ENCODE data around the gene FAF1.

FAF1 gene

DNA sequence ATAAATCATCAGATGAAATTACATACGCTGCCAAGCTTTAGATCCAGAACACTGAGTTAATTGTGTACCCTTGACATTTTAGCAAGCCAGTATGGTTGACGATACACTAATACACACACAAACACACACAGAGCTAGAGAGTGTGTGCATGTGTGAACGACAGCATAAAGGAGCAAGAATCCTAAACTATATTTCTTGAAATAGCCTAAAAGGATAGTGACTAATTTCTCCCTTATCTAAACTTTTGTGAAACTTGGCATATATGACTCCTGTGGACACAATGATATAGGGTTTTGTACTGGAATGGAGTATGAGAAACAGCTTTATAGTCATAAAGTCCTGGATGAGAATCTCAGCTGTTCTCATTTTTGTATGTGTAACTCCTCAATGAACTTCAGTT lies 471.7 kb downstream of the FAF1 start:
- DNase-seq (ENCODE audit: low spot score), result no peak

- DNase-seq (ENCODE audit: low spot score), result no peak
Observed at GRCh38 chr1:50487725-50488124, 472.3 kb downstream of the FAF1 start.

- DNase-seq (ENCODE audit: low spot score), result no peak
Observed at GRCh38 chr1:50481142-50481736, 478.8 kb downstream of the FAF1 start.

DNA sequence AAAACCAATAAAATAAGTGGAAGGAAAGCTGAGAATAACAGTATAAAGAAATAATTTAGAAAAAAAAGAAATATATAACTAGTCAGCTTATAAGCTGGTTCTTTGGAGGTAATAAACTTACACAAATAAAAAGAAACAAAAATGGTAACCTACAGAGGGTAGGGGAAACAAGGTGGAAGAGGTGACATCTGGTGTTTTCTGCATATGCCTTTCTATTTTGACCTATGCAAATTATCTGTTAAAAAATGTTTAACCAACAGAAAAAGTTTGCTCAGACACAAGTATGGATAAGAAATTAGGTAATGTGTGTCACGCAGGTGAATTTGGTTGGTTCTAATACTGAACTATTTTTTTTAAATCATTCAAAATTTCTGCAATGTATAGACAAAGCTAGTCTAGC lies 483.3 kb downstream of the FAF1 start:
- no peak for DNase-seq (ENCODE audit: low spot score)

DNA sequence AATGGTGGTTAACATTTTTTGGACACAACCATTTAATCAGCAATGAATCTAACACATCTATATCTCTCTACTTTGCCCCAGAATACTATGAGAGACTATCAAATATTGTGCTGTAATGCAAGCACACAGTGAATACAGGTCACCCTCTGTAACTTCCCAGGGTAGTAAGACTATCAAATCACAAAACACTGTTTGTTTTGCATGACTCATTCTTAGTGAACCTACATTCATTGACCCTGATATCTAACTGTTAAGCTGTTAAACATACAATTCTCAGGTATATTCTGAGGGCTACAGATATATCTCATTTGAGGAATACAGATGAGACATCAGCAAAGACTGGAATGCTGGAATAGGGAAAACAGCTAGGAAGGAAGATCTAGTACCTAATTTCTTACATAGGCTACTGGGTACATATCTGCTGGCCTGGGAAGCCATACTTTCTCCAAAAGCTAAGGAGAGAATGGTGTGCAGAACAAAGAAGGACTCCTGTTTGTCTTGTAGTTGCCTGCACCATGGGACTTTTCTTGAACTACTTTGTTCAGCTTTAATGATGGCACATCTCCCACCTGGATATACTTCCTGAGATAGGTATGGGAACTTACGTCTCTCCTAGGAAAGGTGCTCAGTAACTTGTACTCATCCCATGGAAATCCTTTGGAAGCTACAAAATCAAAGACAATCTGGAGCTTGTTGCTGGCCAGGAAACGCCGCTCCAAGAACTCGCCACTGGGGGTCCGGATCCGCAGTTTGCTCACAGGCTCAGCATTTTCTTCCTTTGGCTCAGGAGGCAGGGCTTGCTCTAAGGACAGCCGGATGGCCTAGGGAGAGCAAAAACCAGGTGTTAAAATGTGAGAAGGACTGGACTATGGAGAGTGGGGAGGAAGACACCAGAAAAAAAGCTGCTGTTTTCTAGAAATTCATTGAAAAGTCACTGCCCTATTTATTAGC lies 484.9 kb downstream of the FAF1 start:
- DNase-seq (ENCODE audit: low spot score), result no peak

GRCh38 chr1:50473513-50473912 lies 486.6 kb downstream of the FAF1 start:
- DNase-seq (ENCODE audit: low spot score), result no peak

- DNase-seq (ENCODE audit: low spot score), result no peak
Observed at GRCh38 chr1:50471967-50472366, 488.1 kb downstream of the FAF1 start.

DNA sequence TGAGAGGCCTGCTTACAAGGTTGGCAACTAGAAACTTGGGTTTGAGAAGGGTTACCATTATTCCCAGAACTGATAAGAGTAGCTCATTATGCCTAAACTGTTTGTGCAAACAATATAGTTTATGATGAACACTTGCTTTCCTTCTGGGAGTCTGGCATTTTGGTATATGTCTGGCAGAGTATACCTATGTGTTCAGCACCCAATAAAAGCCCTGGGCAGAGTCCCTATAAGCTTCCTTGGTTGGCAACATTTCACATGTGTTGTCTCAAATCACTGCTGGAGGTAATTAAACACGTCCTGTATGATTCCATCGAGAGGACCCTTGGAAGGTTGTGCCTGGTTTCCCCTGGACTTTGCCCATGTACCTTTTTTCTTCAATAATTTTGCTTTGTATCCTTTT lies 497.1 kb downstream of the FAF1 start:
- DNase-seq (ENCODE audit: low spot score), result no peak

DNA sequence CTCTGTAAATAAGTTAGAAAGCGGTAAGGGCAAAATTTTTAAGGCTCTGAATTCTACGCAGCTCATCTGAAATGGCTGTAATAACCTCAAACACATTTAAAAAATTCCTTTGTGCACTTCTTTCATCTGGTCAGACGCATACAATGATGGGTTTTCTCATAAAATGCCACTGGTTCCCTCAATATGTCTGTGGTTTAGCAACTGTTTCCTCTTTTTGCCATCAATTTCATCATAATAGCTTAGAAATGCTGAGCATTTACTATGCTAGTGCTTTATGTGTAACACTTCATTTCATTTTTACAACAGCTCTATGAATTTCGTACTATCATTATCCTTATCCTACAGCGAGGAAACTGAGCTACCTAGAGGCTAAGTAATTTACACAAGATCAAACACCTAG lies 501.6 kb downstream of the FAF1 start:
- no peak for DNase-seq (ENCODE audit: low spot score)

GRCh38 chr1:50454911-50455310 lies 505.2 kb downstream of the FAF1 start:
- DNase-seq (ENCODE audit: low spot score), result no peak

GRCh38 chr1:50453266-50453665 lies 506.8 kb downstream of the FAF1 start:
- no peak for DNase-seq (ENCODE audit: low spot score)

DNA sequence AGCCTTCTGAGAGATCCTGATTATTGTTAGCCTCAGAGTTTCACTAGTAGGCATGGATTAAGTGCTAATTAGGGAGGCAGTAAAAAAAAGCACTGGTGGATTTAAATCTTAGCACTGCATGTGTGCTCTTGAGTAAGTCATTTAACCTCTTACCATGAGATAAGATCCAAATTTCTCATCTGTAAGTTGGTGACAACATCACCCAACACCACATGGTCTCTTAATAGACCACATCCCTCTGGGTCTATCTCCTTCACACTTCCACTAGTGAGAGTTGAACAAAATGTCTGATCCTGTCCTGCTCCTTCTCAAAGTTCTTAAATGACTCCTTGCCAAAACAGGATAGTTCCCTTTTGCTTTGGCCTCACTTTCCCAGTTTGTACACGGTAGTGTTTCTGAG lies 507.4 kb downstream of the FAF1 start:
- no peak for DNase-seq (ENCODE audit: low spot score)

DNA sequence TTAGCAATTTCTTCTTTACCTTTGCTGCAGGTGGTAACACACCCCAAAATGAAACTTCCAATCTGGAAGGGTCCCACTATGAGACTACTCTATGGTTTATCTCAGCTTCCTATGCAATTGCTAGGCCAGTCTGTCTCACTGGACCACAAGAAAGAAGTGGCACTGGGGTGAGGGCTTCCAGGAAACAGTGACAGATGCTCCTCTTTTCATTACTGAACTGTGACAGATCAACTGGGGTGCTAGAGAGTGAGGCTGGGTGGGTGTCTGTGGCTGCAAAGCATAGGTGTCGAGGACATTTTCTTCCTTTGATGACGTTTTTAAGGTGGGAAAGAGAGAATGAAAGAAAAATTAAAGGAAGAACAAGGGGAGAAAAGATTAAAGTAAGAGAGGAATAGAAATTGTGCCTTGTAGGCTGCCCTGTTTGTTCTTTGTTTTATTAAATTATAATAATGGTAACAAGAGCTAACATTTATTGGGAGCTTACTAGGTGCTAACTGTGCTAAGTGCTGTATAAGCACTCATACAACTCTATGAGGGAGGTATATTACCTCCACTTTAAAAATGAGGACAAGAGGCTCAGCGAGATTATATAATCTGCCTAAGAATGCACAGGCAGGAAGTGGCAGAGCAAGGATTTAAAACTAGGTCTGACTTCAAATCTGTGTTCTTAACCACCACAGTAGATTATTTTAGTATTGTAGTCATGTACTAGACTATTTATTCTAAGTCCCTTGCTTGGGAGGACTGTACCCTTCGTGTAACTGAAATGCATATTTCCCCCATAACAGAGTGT lies 509.0 kb downstream of the FAF1 start:
- no peak for DNase-seq (ENCODE audit: low spot score)

- no peak for DNase-seq (ENCODE audit: low spot score)
Observed at GRCh38 chr1:50447961-50448360, 512.1 kb downstream of the FAF1 start.

GRCh38 chr1:50441183-50441582 lies 518.9 kb downstream of the FAF1 start:
- no peak for DNase-seq (ENCODE audit: low spot score)

DNA sequence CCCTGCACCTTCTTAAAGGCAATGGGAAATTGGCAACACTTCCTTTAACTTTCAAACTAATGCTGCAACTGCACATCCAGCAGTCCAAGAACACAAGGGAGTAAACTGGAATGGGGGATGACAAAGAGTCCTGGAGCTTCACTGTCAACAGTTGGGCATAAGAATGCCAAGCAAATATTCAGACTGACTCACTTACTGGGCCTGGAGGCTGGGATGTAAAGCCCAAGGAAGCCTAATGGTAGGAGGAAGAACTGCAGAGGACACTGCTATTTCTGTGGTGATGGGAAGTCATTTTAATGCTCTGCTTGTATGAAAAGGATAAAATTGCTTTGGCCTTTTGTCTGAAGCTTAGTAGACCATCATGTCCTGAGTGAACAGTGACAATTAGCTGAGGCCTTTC lies 521.1 kb downstream of the FAF1 start:
- no peak for DNase-seq (ENCODE audit: low spot score)

DNA sequence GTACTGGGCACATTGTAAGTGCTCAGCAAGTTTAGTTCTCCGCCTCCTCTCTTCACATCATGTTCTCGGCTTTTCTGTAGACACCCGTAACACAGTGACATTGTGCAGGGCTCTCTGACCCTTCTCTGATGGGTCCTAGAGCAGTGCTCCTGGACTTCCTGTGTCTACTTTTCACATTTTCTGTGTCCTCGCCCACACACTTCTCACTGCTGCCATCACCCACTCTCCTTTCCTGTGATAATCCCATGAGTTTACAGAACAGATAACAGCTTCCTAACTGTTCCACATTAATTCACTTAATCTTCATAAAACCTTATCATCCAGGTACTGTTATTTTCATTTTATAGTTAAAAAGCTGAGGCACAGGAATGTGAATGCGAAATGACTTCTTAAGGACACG lies 523.6 kb downstream of the FAF1 start:
- DNase-seq (ENCODE audit: low spot score), result no peak

GRCh38 chr1:50430010-50430405 lies 530.1 kb downstream of the FAF1 start:
- DNase-seq (ENCODE audit: low spot score), result no peak

GRCh38 chr1:50427818-50428779 lies 532.0 kb downstream of the FAF1 start:
- DNase-seq (ENCODE audit: low spot score), result no peak

DNA sequence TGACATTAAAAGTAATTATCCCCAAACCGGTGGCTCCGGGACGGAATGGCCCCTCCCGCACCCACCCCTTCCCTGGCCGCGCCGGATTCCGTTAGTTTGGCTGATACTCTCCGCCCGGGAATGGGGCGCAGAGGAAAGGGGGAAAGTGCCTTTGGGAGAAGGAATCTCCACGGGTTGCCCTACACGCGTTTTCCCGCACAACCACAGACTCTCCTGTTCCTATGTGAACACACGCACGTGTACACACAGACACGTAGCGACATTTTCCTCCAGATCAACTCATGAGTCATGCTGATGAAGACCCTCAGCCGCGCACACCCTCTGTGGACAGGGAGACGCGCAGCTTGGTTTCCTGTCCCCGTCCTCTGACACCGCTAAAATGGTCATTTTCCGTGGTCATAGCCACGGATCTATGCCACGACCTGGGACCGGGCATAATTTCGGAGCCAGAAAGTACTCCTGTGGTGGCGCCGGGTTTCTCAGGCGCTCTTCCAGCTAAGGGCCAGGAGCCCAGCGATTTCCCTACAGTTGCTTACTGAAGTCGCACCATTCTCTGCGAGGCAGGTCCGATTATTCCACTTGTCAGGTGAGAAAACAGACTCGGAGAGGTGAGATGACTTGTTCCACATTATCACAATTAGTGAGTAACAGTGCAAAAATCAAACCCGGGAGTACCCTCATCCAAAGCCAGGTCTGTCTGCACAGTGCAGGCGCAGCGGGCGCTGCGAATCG lies 532.8 kb downstream of the FAF1 start:
- DNase-seq (ENCODE audit: low spot score), result no peak

- no peak for DNase-seq (ENCODE audit: low spot score)
Observed at GRCh38 chr1:50426702-50427085, 533.4 kb downstream of the FAF1 start.

Data from CD4-positive, alpha-beta T cell treated with Interleukin-15 for 4 hours (primary cell).